Dendritic cell treated with granulocyte-macrophage colony-stimulating factor and Interleukin-4, amounts not matched to agents 40 ng/mL and 50 ng/mL, for 4 days (primary cell): ENCODE results near the gene GJC1.
"Not testable (repeated sequence)": the region's sequence is repeated elsewhere in the genome, so short reads cannot be mapped to it uniquely, and the experiment has no call there.

Experiments used
- H3K27ac Mint-ChIP-seq: one replicate; pipeline ENCODE4 v1.8.0; 2022; ENCODE audit warnings: mild to moderate bottlenecking, mixed read lengths
- H3K27me3 Mint-ChIP-seq: one replicate; pipeline ENCODE4 v1.8.0; 2022; ENCODE audit warnings: mild to moderate bottlenecking, mixed read lengths
- H3K36me3 Mint-ChIP-seq: one replicate; pipeline ENCODE4 v1.8.0; 2022; ENCODE audit warnings: low read depth, mixed read lengths
- H3K4me1 Mint-ChIP-seq: one replicate; pipeline ENCODE4 v1.8.0; 2022; ENCODE audit warnings: low read depth, mixed read lengths
- H3K4me3 Mint-ChIP-seq: one replicate; pipeline ENCODE4 v1.8.0; 2022; ENCODE audit warnings: mild to moderate bottlenecking, moderate library complexity, mixed read lengths
- H3K9me3 Mint-ChIP-seq: one replicate; pipeline ENCODE4 v1.8.0; 2022; ENCODE audit warnings: mixed read lengths
- intact Hi-C: fragments of 100-400 bp; cut with micrococcal nuclease; formaldehyde crosslinking; loops from one replicate; pipeline ENCODE4 v1.15.0; 2022

Gene GJC1

GRCh38 chr17:44830359-44831288, 537 bp upstream of the GJC1 start:
- Mint-ChIP-seq H3K36me3 (no peaks in the 10 kb centered on the region), H3K9me3 (no peaks in the 10 kb centered on the region), H3K4me1 (peaks cover 15% of the 10 kb centered on the region), H3K27me3 (peaks cover 91% of the 10 kb centered on the region), H3K4me3 (peak overlapping the region; percentile 54), H3K27ac (no peak overlapping the region)
- intact Hi-C loops = loop anchor here (5.0 kb wide), 1 partner anchor 53 kb away; no protein-coding TSS in a partner anchor

GRCh38 chr17:44828919-44829522, 1.1 kb downstream of the GJC1 start:
- Mint-ChIP-seq H3K27me3 (peaks cover 90% of the 10 kb centered on the region), H3K36me3 (no peaks in the 10 kb centered on the region), H3K27ac (no peak overlapping the region), H3K4me1 (peaks cover 15% of the 10 kb centered on the region), H3K4me3 (peak overlapping the region; percentile 70), H3K9me3 (no peaks in the 10 kb centered on the region)
- intact Hi-C loops = no loop called here

GRCh38 chr17:44827863-44828262, 2.2 kb downstream of the GJC1 start:
- Mint-ChIP-seq H3K36me3 (no peaks in the 10 kb centered on the region), H3K27ac (no peak overlapping the region), H3K9me3 (no peaks in the 10 kb centered on the region), H3K4me3 (no peak overlapping the region), H3K4me1 (peaks cover 15% of the 10 kb centered on the region), H3K27me3 (peaks cover 88% of the 10 kb centered on the region)
- intact Hi-C loops = no loop called here

- H3K27me3 Mint-ChIP-seq = peaks cover 75% of the 10 kb centered on the region
- intact Hi-C loops = no loop called here
- no peaks in the 10 kb centered on the region for H3K36me3 Mint-ChIP-seq
- H3K4me3 Mint-ChIP-seq = no peak overlapping the region
- no peaks in the 10 kb centered on the region for H3K9me3 Mint-ChIP-seq
- peaks cover 15% of the 10 kb centered on the region for H3K4me1 Mint-ChIP-seq
- no peak overlapping the region for H3K27ac Mint-ChIP-seq
Measured at GRCh38 chr17:44826123-44826790, 3.8 kb downstream of the GJC1 start.

GRCh38 chr17:44825236-44825635, 4.9 kb downstream of the GJC1 start:
- H3K4me1 Mint-ChIP-seq, H3K27ac Mint-ChIP-seq, H3K36me3 Mint-ChIP-seq, H3K9me3 Mint-ChIP-seq, intact Hi-C loops, H3K4me3 Mint-ChIP-seq: not testable (repeated sequence)
- H3K27me3 Mint-ChIP-seq = peaks cover 65% of the 10 kb centered on the region

GRCh38 chr17:44820631-44821212, 9.4 kb downstream of the GJC1 start:
- H3K27me3 Mint-ChIP-seq = peaks cover 47% of the 10 kb centered on the region
- no peaks in the 10 kb centered on the region for H3K9me3 Mint-ChIP-seq
- intact Hi-C loops = no loop called here
- H3K27ac Mint-ChIP-seq = no peak overlapping the region
- H3K4me1 Mint-ChIP-seq = no peaks in the 10 kb centered on the region
- no peak overlapping the region for H3K4me3 Mint-ChIP-seq
- H3K36me3 Mint-ChIP-seq = no peaks in the 10 kb centered on the region

GRCh38 chr17:44818508-44818907, 11.6 kb downstream of the GJC1 start:
- peaks cover 36% of the 10 kb centered on the region for H3K27me3 Mint-ChIP-seq
- not testable (repeated sequence) for H3K27ac Mint-ChIP-seq, H3K9me3 Mint-ChIP-seq

GRCh38 chr17:44812263-44812662, 17.8 kb downstream of the GJC1 start:
- Mint-ChIP-seq H3K36me3 (no peaks in the 10 kb centered on the region), H3K27ac (no peak overlapping the region), H3K4me1 (no peaks in the 10 kb centered on the region), H3K9me3 (no peaks in the 10 kb centered on the region), H3K27me3 (peaks cover 32% of the 10 kb centered on the region), H3K4me3 (no peak overlapping the region)
- intact Hi-C loops = no loop called here

More at GRCh38 chr17:44818508-44818907, 11.6 kb downstream of the GJC1 start:
- intact Hi-C loops, H3K36me3 Mint-ChIP-seq, H3K4me3 Mint-ChIP-seq, H3K4me1 Mint-ChIP-seq: not testable (repeated sequence)

GRCh38 chr17:44808656-44809388, 21.3 kb downstream of the GJC1 start:
- H3K36me3 Mint-ChIP-seq, H3K27ac Mint-ChIP-seq, intact Hi-C loops, H3K4me3 Mint-ChIP-seq, H3K9me3 Mint-ChIP-seq, H3K4me1 Mint-ChIP-seq: not testable (repeated sequence)
- H3K27me3 Mint-ChIP-seq = peaks cover 41% of the 10 kb centered on the region

GRCh38 chr17:44808156-44808555, 21.9 kb downstream of the GJC1 start:
- H3K4me1 Mint-ChIP-seq = no peaks in the 10 kb centered on the region
- no peak overlapping the region for H3K27ac Mint-ChIP-seq
- no peaks in the 10 kb centered on the region for H3K36me3 Mint-ChIP-seq
- H3K4me3 Mint-ChIP-seq = no peak overlapping the region
- no peaks in the 10 kb centered on the region for H3K9me3 Mint-ChIP-seq
- intact Hi-C loops = no loop called here
- H3K27me3 Mint-ChIP-seq = peaks cover 37% of the 10 kb centered on the region

- H3K27me3 Mint-ChIP-seq = peaks cover 34% of the 10 kb centered on the region
- H3K4me1 Mint-ChIP-seq = no peaks in the 10 kb centered on the region
- no peaks in the 10 kb centered on the region for H3K9me3 Mint-ChIP-seq
- no peak overlapping the region for H3K27ac Mint-ChIP-seq
- intact Hi-C loops = no loop called here
- H3K36me3 Mint-ChIP-seq = no peaks in the 10 kb centered on the region
- no peak overlapping the region for H3K4me3 Mint-ChIP-seq
Measured at GRCh38 chr17:44807817-44808155, 22.3 kb downstream of the GJC1 start.

- H3K4me3 Mint-ChIP-seq = no peak overlapping the region
Measured at GRCh38 chr17:44807093-44807816, 22.8 kb downstream of the GJC1 start.

More at GRCh38 chr17:44807093-44807816, 22.8 kb downstream of the GJC1 start:
- no peaks in the 10 kb centered on the region for H3K36me3 Mint-ChIP-seq
- H3K27me3 Mint-ChIP-seq = peaks cover 35% of the 10 kb centered on the region
- no peak overlapping the region for H3K27ac Mint-ChIP-seq
- no peaks in the 10 kb centered on the region for H3K9me3 Mint-ChIP-seq
- no peaks in the 10 kb centered on the region for H3K4me1 Mint-ChIP-seq
- intact Hi-C loops = no loop called here
